ENCODE data around the gene TCN2. TPM values are rescaled to one million over a fixed set of nuclear protein-coding genes. Genes with fewer than 3 reads are reported as not detected.

Gene TCN2
- total and polyA plus RNA-seq, 2 of the 4 experiments (the other 2 are of a cell fraction): 1.3 to 3.6 TPM

DNA sequence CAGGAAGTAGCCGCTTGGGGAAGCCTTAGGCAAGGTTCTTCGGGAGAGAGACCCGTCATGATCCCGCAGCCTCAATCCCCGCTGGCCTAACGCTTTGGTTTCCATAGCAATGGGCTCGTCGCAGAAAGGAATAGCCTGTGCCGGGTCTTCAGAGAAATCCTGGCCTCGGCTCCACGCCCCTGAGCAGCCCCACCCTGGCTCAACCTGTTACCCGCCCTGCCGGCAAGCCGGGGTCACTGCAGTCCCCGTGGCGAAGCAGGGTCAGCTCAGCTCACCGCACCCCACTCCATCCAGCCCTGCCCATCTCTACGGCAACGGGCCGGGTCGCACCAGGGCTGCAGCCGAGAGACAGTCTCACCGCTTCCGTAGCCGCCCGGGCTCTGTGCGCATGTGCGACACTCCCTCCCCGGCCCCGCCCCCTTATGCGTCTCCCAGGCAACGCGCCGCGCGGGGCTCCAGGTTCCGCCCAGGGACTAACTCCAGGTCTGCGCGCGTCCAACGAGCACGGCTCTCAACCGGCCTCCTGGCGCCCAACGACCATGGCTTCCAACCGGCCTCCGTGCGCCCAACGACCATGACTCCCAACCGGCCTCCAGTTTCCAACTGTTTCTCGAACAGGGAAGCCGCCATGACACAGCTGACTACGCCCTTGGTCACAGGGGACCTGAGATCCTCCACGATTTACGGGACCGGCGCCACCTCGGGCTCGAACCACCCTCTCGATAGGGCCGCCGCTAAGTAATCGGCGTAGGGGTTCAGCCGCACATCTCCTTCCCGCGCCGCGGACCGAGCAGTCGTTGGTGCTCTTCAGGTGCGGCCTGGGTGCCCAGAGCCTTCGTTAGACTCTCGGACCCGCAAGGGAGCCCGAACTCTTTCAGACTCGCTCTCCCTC, 60.8 kb downstream of the TCN2 start, which contains the start of gene DUSP18:
Gene DUSP18, minus strand, starts transcription at position 382 of the 892 bp plus-strand sequence. CDS start 3,872 bp downstream, outside the sequence.
- no peak within 1 kb of the TSS for H3K18ac ChIP-seq (ENCODE audit: low read depth, low read length)
- H3K79me1 ChIP-seq (ENCODE audit: low read depth in 1 of 2, low read length in 2 of 2): peaks cover 0 to 12% of the 10 kb centered on the region in 2 experiments; a peak in 1 of 4 replicates
- no peaks in the 10 kb centered on the region for H3K9me3 ChIP-seq (ENCODE audit: control insufficient read depth, insufficient read depth, low read length)
- H2BK20ac ChIP-seq (ENCODE audit: low read depth, low read length): peak within 1 kb of the TSS; percentile 28; the same call in 1 of the 2 replicates
- peak within 1 kb of the TSS; percentile 53; the same call in 1 of the 2 replicates for H2BK120ac ChIP-seq (ENCODE audit: low read depth, low read length)
- H3K27ac ChIP-seq (ENCODE audit: insufficient read depth, low read length): peak within 1 kb of the TSS; percentile 16; the same call in 1 of the 2 replicates
- H3K27me3 ChIP-seq (ENCODE audit: control insufficient read depth, insufficient read depth, low read length): no peaks in the 10 kb centered on the region
- H4K91ac ChIP-seq (ENCODE audit: insufficient read depth, low read depth, low read length): peak within 1 kb of the TSS; percentile 29; the same call in 1 of the 2 replicates
- H3K56ac ChIP-seq (ENCODE audit: extremely low read depth, insufficient read depth, low read length): peak within 1 kb of the TSS; percentile 39; the same call in 1 of the 2 replicates
- dilution Hi-C loops (cut with HindIII; ENCODE audit: low sequenced_read_pairs, unreplicated experiment): no loop called here
- WGBS, 2 experiments (ENCODE audit: extremely low coverage in 2 of 2, insufficient read length in 1 of 2): 1% methylated on average over 60 of the region's 77 CpGs; no CpG with 5 or more reads in 1 of the 2 experiments
- peak within 1 kb of the TSS; percentile 39 to 85; a peak in 3 of 4 replicates for H4K8ac ChIP-seq (ENCODE audit: low read depth in 2 of 2, low read length in 2 of 2)
- peak within 1 kb of the TSS; percentile 98 for H2AFZ ChIP-seq (replicated peaks; ENCODE audit: low read length, poor library complexity)
- TF ChIP-seq RFX5 (IDR thresholded peaks at IDR 0.05; ENCODE audit: low read depth, low read length) (no peak), MAZ (IDR thresholded peaks at IDR 0.05; ENCODE audit: borderline replicate concordance, low read depth, low read length) (peak; percentile 66; the same call in 1 of the 2 replicates), MXI1 (IDR thresholded peaks at IDR 0.05; ENCODE audit: borderline replicate concordance, low read depth, low read length) (0 out of 2 replicates have a peak, but pooled peaks have one; percentile 81)
- TF ChIP-seq, protein P1, sequence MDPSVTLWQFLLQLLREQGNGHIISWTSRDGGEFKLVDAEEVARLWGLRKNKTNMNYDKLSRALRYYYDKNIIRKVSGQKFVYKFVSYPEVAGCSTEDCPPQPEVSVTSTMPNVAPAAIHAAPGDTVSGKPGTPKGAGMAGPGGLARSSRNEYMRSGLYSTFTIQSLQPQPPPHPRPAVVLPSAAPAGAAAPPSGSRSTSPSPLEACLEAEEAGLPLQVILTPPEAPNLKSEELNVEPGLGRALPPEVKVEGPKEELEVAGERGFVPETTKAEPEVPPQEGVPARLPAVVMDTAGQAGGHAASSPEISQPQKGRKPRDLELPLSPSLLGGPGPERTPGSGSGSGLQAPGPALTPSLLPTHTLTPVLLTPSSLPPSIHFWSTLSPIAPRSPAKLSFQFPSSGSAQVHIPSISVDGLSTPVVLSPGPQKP (IDR thresholded peaks at IDR 0.05; ENCODE audit: borderline replicate concordance, low read depth, low read length): no peak
- TF ChIP-seq, protein P2, sequence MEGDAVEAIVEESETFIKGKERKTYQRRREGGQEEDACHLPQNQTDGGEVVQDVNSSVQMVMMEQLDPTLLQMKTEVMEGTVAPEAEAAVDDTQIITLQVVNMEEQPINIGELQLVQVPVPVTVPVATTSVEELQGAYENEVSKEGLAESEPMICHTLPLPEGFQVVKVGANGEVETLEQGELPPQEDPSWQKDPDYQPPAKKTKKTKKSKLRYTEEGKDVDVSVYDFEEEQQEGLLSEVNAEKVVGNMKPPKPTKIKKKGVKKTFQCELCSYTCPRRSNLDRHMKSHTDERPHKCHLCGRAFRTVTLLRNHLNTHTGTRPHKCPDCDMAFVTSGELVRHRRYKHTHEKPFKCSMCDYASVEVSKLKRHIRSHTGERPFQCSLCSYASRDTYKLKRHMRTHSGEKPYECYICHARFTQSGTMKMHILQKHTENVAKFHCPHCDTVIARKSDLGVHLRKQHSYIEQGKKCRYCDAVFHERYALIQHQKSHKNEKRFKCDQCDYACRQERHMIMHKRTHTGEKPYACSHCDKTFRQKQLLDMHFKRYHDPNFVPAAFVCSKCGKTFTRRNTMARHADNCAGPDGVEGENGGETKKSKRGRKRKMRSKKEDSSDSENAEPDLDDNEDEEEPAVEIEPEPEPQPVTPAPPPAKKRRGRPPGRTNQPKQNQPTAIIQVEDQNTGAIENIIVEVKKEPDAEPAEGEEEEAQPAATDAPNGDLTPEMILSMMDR (conservative IDR thresholded peaks at IDR 0.05; ENCODE audit: low read depth, low read length): peak; percentile 29; the same call in 1 of the 2 replicates
- peak within 1 kb of the TSS; percentile 60 for H2AK9ac ChIP-seq (replicated peaks; ENCODE audit: low read depth, low read length, poor library complexity)
- no peaks in the 10 kb centered on the region for H4K20me1 ChIP-seq (ENCODE audit: insufficient read depth, low read length)
- POLR2A ChIA-PET (ENCODE audit: unreplicated experiment): interaction anchor here (0.6 kb wide), 1 partner anchor 346 kb away, joined by 5 read pairs; no protein-coding TSS in a partner anchor
- H3K4me1 ChIP-seq (ENCODE audit: control insufficient read depth, insufficient read depth, low read length): no peaks in the 10 kb centered on the region
- peak within 1 kb of the TSS; percentile 76 for H3K4me3 ChIP-seq (ENCODE audit: insufficient read depth, low read depth, low read length)
- H3K36me3 ChIP-seq (ENCODE audit: control insufficient read depth, insufficient read depth, low read length): peaks cover 9% of the 10 kb centered on the region; the same call in 1 of the 2 replicates
- H2BK5ac ChIP-seq (ENCODE audit: low read depth, low read length, poor library complexity, severe bottlenecking): no peak within 1 kb of the TSS
- H3K9ac ChIP-seq (ENCODE audit: low read depth, low read length): peak within 1 kb of the TSS; percentile 63
- CTCF ChIA-PET: interaction anchor here (0.6 to 1.5 kb wide), 2 partner anchors 77 to 87 kb away, joined by 3 to 4 read pairs; no protein-coding TSS in a partner anchor
- peak within 1 kb of the TSS; percentile 31; the same call in 1 of the 3 replicates for H2BK15ac ChIP-seq (ENCODE audit: low read depth, low read length)
- peak within 1 kb of the TSS; percentile 74 for H3K4ac ChIP-seq (ENCODE audit: low read depth, low read length)
- H4K5ac ChIP-seq (ENCODE audit: low read depth, low read length): no peak within 1 kb of the TSS
- H3K9me1 ChIP-seq (ENCODE audit: insufficient read depth, low read length): no peaks in the 10 kb centered on the region
- peak within 1 kb of the TSS; percentile 87 for H3K4me2 ChIP-seq (ENCODE audit: low read depth, low read length)
- intact Hi-C loops (cut with micrococcal nuclease): no loop called here
- peak; percentile 99 for ATAC-seq (ENCODE audit: low read depth)
- peak within 1 kb of the TSS; percentile 86 for H3K14ac ChIP-seq (replicated peaks; ENCODE audit: low read depth, low read length)
- no TSS peak for BruUV-seq (replicated peaks)
- H3K23ac ChIP-seq (ENCODE audit: low read depth, low read length): peak within 1 kb of the TSS; percentile 73
- H2AK5ac ChIP-seq (ENCODE audit: low read depth, low read length): peak within 1 kb of the TSS; percentile 7; the same call in 1 of the 2 replicates
- in situ Hi-C loops (cut with MboI; ENCODE audit: low sequenced_read_pairs): no loop called here
- peak; percentile 79 for DNase-seq
